Adrenal gland (tissue), 19 donors: ENCODE measurements around the gene NR2E3. TPM values are rescaled to one million over a fixed set of nuclear protein-coding genes. Genes with fewer than 3 reads are reported as not detected.

Experiments
- DNase-seq, 7 donors: peaks; one replicate each; pipeline ENCODE4 v3.0.0-alpha.2; 2019 to 2020
- H3K27ac ChIP-seq, 5 donors: fragments of 200-600 bp; sonication (generic) in 4 of 5; 1 replicate in 3 of 5; 2 replicates in 2 of 5; pipeline versions ENCODE4 v1.5.1 to v1.8.0; 2016 to 2020; ENCODE audit warnings: mild to moderate bottlenecking in 1 of 5
- H3K27me3 ChIP-seq: fragments of 200-600 bp; 2 replicates; pipeline ENCODE4 v1.8.0; 2021
- H3K36me3 ChIP-seq, 2 donors: fragments of 200-600 bp; replicated peaks in 1 of 2; 1 replicate in 1 of 2; 2 replicates in 1 of 2; pipeline versions ENCODE4 v1.5.1 to v1.8.0; 2018 to 2022
- H3K4me1 ChIP-seq, 2 donors: fragments of 200-600 bp; replicated peaks in 1 of 2; 1 replicate in 1 of 2; 2 replicates in 1 of 2; pipeline versions ENCODE4 v1.5.1 to v1.8.0; 2018 to 2021
- H3K4me3 ChIP-seq, 4 donors: fragments of 200-600 bp; sonication (generic) in 3 of 4; one replicate each; pipeline ENCODE4 v1.5.1; 2016 to 2018
- H3K9me3 ChIP-seq, 3 donors: fragments of 200-600 bp; sonication (generic) in 1 of 3; replicated peaks in 1 of 3; 1 replicate in 2 of 3; 2 replicates in 1 of 3; pipeline versions ENCODE4 v1.5.1 to v1.8.0; 2016 to 2021
- POLR2A ChIP-seq, 2 donors: fragments of 450-650 bp; IDR thresholded peaks; one replicate each; pipeline ENCODE4 v1.6.1; 2017; ENCODE audit warnings: antibody characterized with exemption in 2 of 2, mild to moderate bottlenecking in 2 of 2, moderate library complexity in 1 of 2
- WGBS, 4 donors: extraction: QIAGEN DNeasy Blood & Tissue Kit in 2 of 4; methylation state at CpG; one replicate each; pipeline versions ENCODE4 v1.1.5 to v1.1.7; 2013 to 2017; 5-methylcytosine and 5-hydroxymethylcytosine counted together
- intact Hi-C, 2 donors: fragments of 100-400 bp; cut with DNase I; formaldehyde crosslinking; loops; one replicate each; pipeline versions ENCODE4 v1.14.1 to v1.15.0; 2022 to 2023
- long read RNA-seq, 10 donors: library from polyadenylated mRNA in 3 of 10; unstranded in 2 of 10; stranded (forward) in 1 of 10; transcript quantifications; one replicate each; pipeline ENCODE4 v2.0.0 and lab custom pipeline, GENCODE V29; 2021 to 2026
- polyA plus RNA-seq, 3 donors: library from polyadenylated mRNA; stranded (reverse); fragments of 200-250 nt in 2 of 3; fragments of 350-450 nt in 1 of 3; fragmentation: Illumina TruSeq in 1 of 3; extraction: RNeasy Lipid Tissue Mini Kit (QIAGEN cat#74804) in 1 of 3; gene quantifications; one replicate each; pipeline ENCODE4 v1.2.3, GENCODE V29; 2013 to 2014
- total RNA-seq, 9 donors: library from RNA; depleted of rRNA in 4 of 9; stranded (reverse); fragments of >200 nt in 4 of 9; fragments of 120-200 nt in 1 of 9; fragmentation: NEBNext Ultra II Directional in 1 of 9; extraction: Animal tissue kit (Norgen Biotek cat#: 25700) in 1 of 9; gene quantifications; one replicate each; pipeline versions ENCODE4 v1.1.0 to v1.2.4, GENCODE V29; 2013 to 2023
- TF ChIP-seq, protein P1 (sequence below), 6 experiments: fragments of 450-650 bp in 4 of 6; fragments of 200-600 bp in 2 of 6; sonication (generic) in 1 of 6; IDR thresholded peaks; 1 replicate in 5 of 6; 2 replicates in 1 of 6; pipeline versions ENCODE4 v1.5.1 to v1.8.0; 2016 to 2021; ENCODE audit warnings: antibody characterized with exemption in 6 of 6, mild to moderate bottlenecking in 2 of 6, moderate library complexity in 1 of 6
- donor health status: healthy with polysubstance abuse.
- donor health status: Bipolar disorder and iron deficiency.
- donor health status: DM: yes; HTN: yes; CAD: no.
- donor health status: DM: no; HTN: no; CAD: no.
- donor health status: DM: no; HTN: no; CAD: no.
- donor health status: DM: yes; HTN: yes; CAD: no.

Gene NR2E3
- total RNA-seq (under 1 TPM in 7 of 9 donors, not detected in 2; 0.11 to 0.60 (median 0.39) TPM), polyA plus RNA-seq (1 to 10 TPM in 1 of 3 donors, under 1 TPM in 2; 0.22 to 1.4 (median 0.77) TPM)
- long read RNA-seq, donor 1, result 0 reads
- long read RNA-seq, donor 2, result 0 reads
- long read RNA-seq, donor 3, result 0 reads
- long read RNA-seq, donor 4, result 0 reads
- long read RNA-seq, donor 5, result 0 reads
- long read RNA-seq, donor 6, result 0 reads
- long read RNA-seq, donor 7, result 0 reads
- long read RNA-seq, donor 8, result 0 reads
- long read RNA-seq, donor 9, result 0 reads
- long read RNA-seq, donor 10, result 0 reads

DNA sequence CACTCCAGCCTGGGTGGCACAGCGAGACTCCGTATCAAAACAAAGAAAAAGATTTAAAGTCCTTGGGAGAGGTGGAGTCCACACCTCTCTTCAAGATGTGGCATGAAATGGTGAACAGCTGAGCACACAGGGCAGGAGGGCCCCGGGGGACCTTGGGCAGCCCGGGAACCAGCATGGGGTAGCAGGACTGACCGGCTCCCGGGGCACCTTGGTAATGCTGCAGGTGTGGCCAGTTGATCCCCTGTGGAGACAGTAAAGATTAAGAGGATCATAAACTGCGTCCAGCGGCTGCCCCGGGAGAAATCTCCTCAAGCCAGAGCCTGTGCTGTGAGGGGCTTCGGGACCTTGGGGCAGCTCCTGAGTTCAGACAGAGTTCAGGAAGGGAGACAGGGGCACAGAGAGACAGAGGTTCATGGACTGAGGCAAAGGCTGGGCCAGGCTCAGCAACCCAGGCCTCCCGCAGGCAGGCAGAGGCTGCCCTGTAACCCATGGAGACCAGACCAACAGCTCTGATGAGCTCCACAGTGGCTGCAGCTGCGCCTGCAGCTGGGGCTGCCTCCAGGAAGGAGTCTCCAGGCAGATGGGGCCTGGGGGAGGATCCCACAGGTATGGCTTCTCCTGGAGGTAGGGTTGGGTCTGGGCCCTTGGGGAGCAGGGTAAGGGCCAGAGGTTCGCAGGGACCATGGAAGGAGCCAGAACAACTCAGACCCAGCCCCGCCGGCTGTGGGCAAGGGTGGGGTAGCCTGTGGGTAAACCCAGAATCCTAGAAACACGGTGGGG is at the start of gene NR2E3:
Gene NR2E3, plus strand, starts transcription at position 299 of the 780 bp plus-strand sequence. Its CDS starts 190 bp downstream, at position 489.
- H3K27ac ChIP-seq, result no peak within 1 kb of the TSS
- no peak within 1 kb of the TSS for H3K4me3 ChIP-seq
- no peak for TF ChIP-seq POLR2A (IDR thresholded peaks at IDR 0.05)
- TF ChIP-seq, protein P1, sequence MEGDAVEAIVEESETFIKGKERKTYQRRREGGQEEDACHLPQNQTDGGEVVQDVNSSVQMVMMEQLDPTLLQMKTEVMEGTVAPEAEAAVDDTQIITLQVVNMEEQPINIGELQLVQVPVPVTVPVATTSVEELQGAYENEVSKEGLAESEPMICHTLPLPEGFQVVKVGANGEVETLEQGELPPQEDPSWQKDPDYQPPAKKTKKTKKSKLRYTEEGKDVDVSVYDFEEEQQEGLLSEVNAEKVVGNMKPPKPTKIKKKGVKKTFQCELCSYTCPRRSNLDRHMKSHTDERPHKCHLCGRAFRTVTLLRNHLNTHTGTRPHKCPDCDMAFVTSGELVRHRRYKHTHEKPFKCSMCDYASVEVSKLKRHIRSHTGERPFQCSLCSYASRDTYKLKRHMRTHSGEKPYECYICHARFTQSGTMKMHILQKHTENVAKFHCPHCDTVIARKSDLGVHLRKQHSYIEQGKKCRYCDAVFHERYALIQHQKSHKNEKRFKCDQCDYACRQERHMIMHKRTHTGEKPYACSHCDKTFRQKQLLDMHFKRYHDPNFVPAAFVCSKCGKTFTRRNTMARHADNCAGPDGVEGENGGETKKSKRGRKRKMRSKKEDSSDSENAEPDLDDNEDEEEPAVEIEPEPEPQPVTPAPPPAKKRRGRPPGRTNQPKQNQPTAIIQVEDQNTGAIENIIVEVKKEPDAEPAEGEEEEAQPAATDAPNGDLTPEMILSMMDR (IDR thresholded peaks at IDR 0.05), result no peak
- no peaks in the 10 kb centered on the region for H3K9me3 ChIP-seq
- H3K27me3 ChIP-seq, result no peaks in the 10 kb centered on the region
- WGBS, 4 donors, result 73 to 81% (median 78%) methylated on average over 10 to 16 of the region's 16 CpGs
- peaks cover 0 to 8% of the 10 kb centered on the region in 2 donors for H3K4me1 ChIP-seq
- DNase-seq, result no peak
- H3K36me3 ChIP-seq, result no peaks in the 10 kb centered on the region
- intact Hi-C loops, result no loop called here

DNA sequence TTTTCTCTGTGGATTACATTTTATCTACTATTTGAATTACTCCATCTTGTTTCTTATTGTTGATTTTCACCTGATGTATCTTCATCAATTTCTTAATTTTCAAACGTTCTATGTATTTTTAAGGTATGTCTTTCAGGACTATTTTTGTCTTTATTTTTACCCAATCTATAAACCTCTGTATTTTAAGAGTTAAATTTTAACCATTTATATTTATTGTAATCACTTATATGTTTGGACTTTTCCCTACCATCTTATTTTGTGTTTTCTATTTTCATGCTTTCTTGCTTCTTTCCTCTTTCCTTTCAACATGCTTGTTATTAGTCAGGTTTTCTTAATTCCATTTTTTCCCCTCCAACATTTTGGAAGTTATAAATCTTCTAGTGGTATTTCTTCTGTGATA is 49.5 kb upstream of the NR2E3 start:
- intact Hi-C loops, result no loop called here
- H3K4me3 ChIP-seq, result no peak overlapping the region
- H3K27ac ChIP-seq, result no peak overlapping the region
- H3K4me1 ChIP-seq, result peaks cover 0 to 6% of the 10 kb centered on the region in 2 donors
- no peaks in the 10 kb centered on the region for H3K9me3 ChIP-seq
- no peaks in the 10 kb centered on the region for H3K36me3 ChIP-seq
- TF ChIP-seq, protein P1 (IDR thresholded peaks at IDR 0.05), result no peak
- no peak for TF ChIP-seq POLR2A (IDR thresholded peaks at IDR 0.05)
- WGBS, 4 donors, result 92 to 98% (median 95%) methylated on average over 1 of the region's 1 CpG
- no peaks in the 10 kb centered on the region for H3K27me3 ChIP-seq
- no peak for DNase-seq

DNA sequence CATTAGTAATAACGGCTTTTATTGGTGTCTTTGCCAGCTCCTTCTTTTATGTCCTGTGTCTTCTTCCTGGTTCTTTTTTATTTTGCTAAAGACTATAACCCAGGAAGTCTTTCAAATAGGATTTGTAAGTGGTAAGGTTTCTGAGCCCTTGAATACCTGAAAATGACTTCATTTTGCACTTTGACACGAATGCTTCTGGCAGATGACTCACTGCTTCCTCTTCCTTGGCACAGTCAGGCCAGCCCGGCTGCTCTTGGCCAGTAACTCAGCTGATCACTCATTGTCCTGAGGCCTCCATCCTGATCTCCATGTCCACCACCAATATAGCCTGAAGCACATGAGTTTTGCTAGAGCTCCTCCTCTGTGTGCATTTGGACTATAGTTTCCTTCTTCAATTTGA is 48.7 kb upstream of the NR2E3 start:
- no peaks in the 10 kb centered on the region for H3K9me3 ChIP-seq
- peak; percentile 59 to 82 (median 79) for DNase-seq
- intact Hi-C loops, result no loop called here
- H3K36me3 ChIP-seq, result no peaks in the 10 kb centered on the region
- TF ChIP-seq POLR2A (IDR thresholded peaks at IDR 0.05), result no peak
- TF ChIP-seq, protein P1 (IDR thresholded peaks at IDR 0.05), result no peak
- H3K4me1 ChIP-seq, result peaks cover 0 to 6% of the 10 kb centered on the region in 2 donors
- WGBS, 4 donors, result 27 to 40% (median 32%) methylated on average over 3 of the region's 3 CpGs
- no peak overlapping the region for H3K4me3 ChIP-seq
- no peak overlapping the region for H3K27ac ChIP-seq
- H3K27me3 ChIP-seq, result no peaks in the 10 kb centered on the region

DNA sequence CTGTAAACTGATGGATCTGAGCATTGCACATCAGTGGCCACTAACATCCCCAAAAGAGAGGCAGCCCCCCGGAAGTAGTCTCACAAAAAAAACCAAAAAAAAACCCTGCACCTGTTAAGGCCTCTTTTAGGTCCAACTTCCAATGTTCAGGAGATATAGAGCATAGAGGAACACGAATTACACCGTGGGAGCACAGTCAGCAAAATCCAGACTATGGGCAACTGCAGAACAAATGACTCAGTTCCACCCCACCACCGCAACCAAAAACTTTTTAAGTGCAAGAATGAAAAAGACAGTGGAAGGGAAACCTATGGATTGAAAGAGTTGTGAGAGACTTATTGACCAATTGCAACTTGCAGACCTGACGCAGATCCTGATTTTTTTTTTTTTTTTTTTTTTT is 42.2 kb upstream of the NR2E3 start:
- H3K9me3 ChIP-seq, result no peaks in the 10 kb centered on the region
- H3K27me3 ChIP-seq, result no peaks in the 10 kb centered on the region
- no peak for DNase-seq
- H3K27ac ChIP-seq, result no peak overlapping the region
- intact Hi-C loops, result no loop called here
- H3K4me1 ChIP-seq, result no peaks in the 10 kb centered on the region
- H3K36me3 ChIP-seq, result no peaks in the 10 kb centered on the region
- no peak for TF ChIP-seq POLR2A (IDR thresholded peaks at IDR 0.05)
- TF ChIP-seq, protein P1 (IDR thresholded peaks at IDR 0.05), result no peak
- no peak overlapping the region for H3K4me3 ChIP-seq
- WGBS, 4 donors, result 90 to 97% (median 94%) methylated on average over 5 of the region's 5 CpGs
